ENCODE measurements around the gene BDP1.
"Not testable (repeated sequence)": the region's sequence is repeated elsewhere in the genome, so short reads cannot be mapped to it uniquely, and the experiment has no call there.

The BDP1 gene

GRCh38 chr5:71446540-71447216 is 8.8 kb upstream of the BDP1 start:
- peak overlapping the region; percentile 69 for H3K4me3 Mint-ChIP-seq
- H3K36me3 Mint-ChIP-seq; H3K27ac Mint-ChIP-seq; H3K9me3 Mint-ChIP-seq (ENCODE audit: low read depth): not testable (repeated sequence)
- peaks cover 15% of the 10 kb centered on the region for H3K4me1 Mint-ChIP-seq (ENCODE audit: low read depth)
- peaks cover 12% of the 10 kb centered on the region for H3K27me3 Mint-ChIP-seq

DNA sequence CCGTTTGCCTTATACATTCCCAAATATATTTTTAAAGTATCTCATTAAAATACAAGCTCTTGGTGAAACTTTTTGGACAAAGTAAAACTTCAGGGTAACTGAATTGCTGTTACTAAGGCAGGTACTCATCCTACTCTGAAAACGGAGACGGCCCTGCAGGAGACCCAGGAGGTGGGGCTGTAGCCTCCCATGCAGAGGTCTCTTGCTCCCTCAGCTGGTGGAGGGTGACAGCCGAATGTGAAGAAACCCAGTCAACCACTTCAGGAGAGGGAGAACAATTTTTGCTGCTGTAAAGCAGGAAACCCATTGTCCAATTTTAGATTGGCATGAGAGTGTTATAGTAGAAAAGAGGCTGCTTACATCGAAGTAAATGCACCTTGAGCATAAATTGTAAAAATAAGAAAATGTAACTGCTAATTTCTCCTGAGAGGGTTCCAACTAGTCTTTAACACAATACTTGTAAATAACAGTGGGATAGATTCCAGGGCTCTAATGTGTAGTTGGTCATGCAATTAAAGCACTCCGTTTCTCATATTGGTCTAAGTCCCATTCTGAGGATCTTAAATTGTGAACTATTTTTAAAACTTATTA is 8.1 kb upstream of the BDP1 start:
- H3K36me3 Mint-ChIP-seq; H3K27ac Mint-ChIP-seq; H3K4me3 Mint-ChIP-seq; H3K9me3 Mint-ChIP-seq (ENCODE audit: low read depth): not testable (repeated sequence)
- Mint-ChIP-seq H3K4me1 (ENCODE audit: low read depth) (peaks cover 15% of the 10 kb centered on the region), H3K27me3 (peaks cover 17% of the 10 kb centered on the region)

GRCh38 chr5:71452876-71453275 is 2.6 kb upstream of the BDP1 start:
- Mint-ChIP-seq H3K36me3 (peaks cover 3% of the 10 kb centered on the region), H3K27ac (no peak overlapping the region), H3K27me3 (peaks cover 8% of the 10 kb centered on the region), H3K9me3 (ENCODE audit: low read depth) (no peaks in the 10 kb centered on the region), H3K4me3 (no peak overlapping the region), H3K4me1 (ENCODE audit: low read depth) (peaks cover 20% of the 10 kb centered on the region)

DNA sequence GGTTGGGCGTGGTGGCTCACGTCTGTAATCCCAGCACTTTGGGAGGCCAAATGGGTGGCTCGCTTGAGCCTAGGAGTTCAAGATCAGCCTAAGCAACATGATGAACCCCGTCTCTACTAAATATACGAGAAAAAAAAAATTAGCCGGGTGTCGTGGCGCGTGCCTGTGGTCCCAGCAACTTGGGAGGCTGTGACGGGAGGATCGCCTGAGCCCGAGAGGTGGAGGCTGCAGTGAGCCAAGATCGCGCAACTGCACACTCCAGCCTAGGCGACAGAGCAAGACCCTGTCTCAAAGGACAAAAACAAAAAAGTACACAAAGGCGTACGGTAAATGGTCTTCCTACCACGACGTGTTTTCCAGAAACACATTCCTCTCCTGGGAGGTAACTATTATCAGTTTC is 538 bp upstream of the BDP1 start:
- Mint-ChIP-seq H3K27ac (peak overlapping the region; percentile 99), H3K36me3 (peaks cover 6% of the 10 kb centered on the region), H3K9me3 (ENCODE audit: low read depth) (no peaks in the 10 kb centered on the region), H3K4me1 (ENCODE audit: low read depth) (peaks cover 25% of the 10 kb centered on the region), H3K4me3 (peak overlapping the region; percentile 98), H3K27me3 (peaks cover 8% of the 10 kb centered on the region)

DNA sequence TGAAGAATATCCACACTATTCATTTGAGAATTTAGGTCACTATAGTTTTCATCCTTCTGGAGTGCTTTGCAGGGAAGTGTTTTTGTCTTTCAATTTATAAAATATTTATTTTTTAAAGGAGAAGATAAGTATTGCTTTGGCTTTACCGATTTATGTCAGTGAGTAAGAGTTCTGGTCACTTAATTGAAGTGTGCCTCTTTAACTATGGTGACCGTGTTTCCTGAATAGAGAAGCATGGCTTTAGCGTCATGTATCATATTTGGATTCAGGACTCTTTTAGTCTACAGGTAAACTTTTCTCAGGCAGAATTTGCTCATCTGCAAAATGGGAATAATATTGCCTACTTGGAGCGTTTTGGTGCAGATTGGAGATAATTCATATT is 902 bp downstream of the BDP1 start:
- Mint-ChIP-seq H3K4me3 (peak overlapping the region; percentile 98), H3K27me3 (peaks cover 4% of the 10 kb centered on the region), H3K4me1 (ENCODE audit: low read depth) (peaks cover 25% of the 10 kb centered on the region), H3K36me3 (peaks cover 6% of the 10 kb centered on the region), H3K27ac (peak overlapping the region; percentile 95), H3K9me3 (ENCODE audit: low read depth) (no peaks in the 10 kb centered on the region)

GRCh38 chr5:71457106-71457505 is 1.7 kb downstream of the BDP1 start:
- peaks cover 25% of the 10 kb centered on the region for H3K4me1 Mint-ChIP-seq (ENCODE audit: low read depth)
- H3K27ac Mint-ChIP-seq: no peak overlapping the region
- H3K9me3 Mint-ChIP-seq (ENCODE audit: low read depth): no peaks in the 10 kb centered on the region
- H3K4me3 Mint-ChIP-seq: peak overlapping the region; percentile 98
- H3K27me3 Mint-ChIP-seq: peaks cover 1% of the 10 kb centered on the region
- peaks cover 6% of the 10 kb centered on the region for H3K36me3 Mint-ChIP-seq

DNA sequence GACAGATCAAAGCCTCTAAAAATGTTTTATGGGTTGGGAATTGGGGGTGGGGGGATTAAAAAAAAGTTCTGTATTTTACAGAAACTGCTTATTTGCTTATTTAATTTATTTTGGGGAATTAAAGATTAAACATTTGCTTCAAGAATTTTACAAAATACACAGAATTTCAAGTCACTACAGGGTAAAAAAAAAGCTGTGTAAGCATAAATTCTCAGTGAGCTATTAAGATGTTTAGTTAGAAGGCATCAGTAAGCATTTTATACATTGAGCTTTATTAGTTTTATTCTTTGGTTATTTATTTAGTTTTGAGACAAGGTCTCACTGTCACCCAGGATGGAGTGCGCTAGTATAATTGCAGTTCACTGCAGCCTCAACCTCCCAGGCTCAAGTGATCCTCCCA is 5.2 kb downstream of the BDP1 start:
- Mint-ChIP-seq H3K27ac (no peak overlapping the region), H3K4me3 (no peak overlapping the region), H3K27me3 (no peaks in the 10 kb centered on the region), H3K9me3 (ENCODE audit: low read depth) (no peaks in the 10 kb centered on the region), H3K36me3 (peaks cover 6% of the 10 kb centered on the region), H3K4me1 (ENCODE audit: low read depth) (peaks cover 21% of the 10 kb centered on the region)

- H3K27ac Mint-ChIP-seq: no peak overlapping the region
- peaks cover 17% of the 10 kb centered on the region for H3K4me1 Mint-ChIP-seq (ENCODE audit: low read depth)
- no peak overlapping the region for H3K4me3 Mint-ChIP-seq
- peaks cover 6% of the 10 kb centered on the region for H3K36me3 Mint-ChIP-seq
- H3K9me3 Mint-ChIP-seq (ENCODE audit: low read depth): no peaks in the 10 kb centered on the region
- no peaks in the 10 kb centered on the region for H3K27me3 Mint-ChIP-seq
Measured at GRCh38 chr5:71461360-71461759, 5.9 kb downstream of the BDP1 start.

- no peaks in the 10 kb centered on the region for H3K9me3 Mint-ChIP-seq (ENCODE audit: low read depth)
- H3K4me1 Mint-ChIP-seq (ENCODE audit: low read depth): peaks cover 2% of the 10 kb centered on the region
- H3K27ac Mint-ChIP-seq: no peak overlapping the region
- H3K36me3 Mint-ChIP-seq: peaks cover 3% of the 10 kb centered on the region
- H3K27me3 Mint-ChIP-seq: no peaks in the 10 kb centered on the region
- no peak overlapping the region for H3K4me3 Mint-ChIP-seq
Measured at GRCh38 chr5:71471193-71471592, 15.7 kb downstream of the BDP1 start.

GRCh38 chr5:71475788-71476384 is 20.4 kb downstream of the BDP1 start:
- Mint-ChIP-seq H3K4me3 (no peak overlapping the region), H3K9me3 (ENCODE audit: low read depth) (no peaks in the 10 kb centered on the region), H3K27ac (no peak overlapping the region), H3K27me3 (no peaks in the 10 kb centered on the region), H3K36me3 (peaks cover 5% of the 10 kb centered on the region), H3K4me1 (ENCODE audit: low read depth) (peaks cover 2% of the 10 kb centered on the region)

DNA sequence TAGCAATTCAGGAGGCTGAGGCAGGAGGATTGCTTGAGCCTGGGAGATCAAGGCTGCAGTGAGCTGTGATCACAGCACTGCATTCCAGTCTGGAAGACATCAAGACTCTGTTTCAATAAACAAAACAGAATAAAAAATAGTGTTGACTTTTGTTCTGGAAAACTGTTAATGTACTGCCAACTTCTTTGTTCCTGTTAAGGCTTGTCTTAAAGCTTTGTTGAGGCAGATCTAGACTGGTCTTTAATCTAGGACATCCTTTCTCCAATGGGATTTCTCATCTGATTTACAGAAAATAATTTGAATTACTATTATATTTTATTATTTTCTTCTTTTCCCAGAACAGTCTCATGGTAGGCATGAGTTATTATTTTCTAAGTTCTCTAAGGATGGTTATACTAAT is 26.0 kb downstream of the BDP1 start:
- Mint-ChIP-seq H3K4me3 (no peak overlapping the region), H3K27me3 (no peaks in the 10 kb centered on the region), H3K4me1 (ENCODE audit: low read depth) (peaks cover 24% of the 10 kb centered on the region), H3K27ac (no peak overlapping the region), H3K36me3 (peaks cover 16% of the 10 kb centered on the region), H3K9me3 (ENCODE audit: low read depth) (no peaks in the 10 kb centered on the region)

- peaks cover 15% of the 10 kb centered on the region for H3K36me3 Mint-ChIP-seq
- no peak overlapping the region for H3K4me3 Mint-ChIP-seq
- no peaks in the 10 kb centered on the region for H3K27me3 Mint-ChIP-seq
- H3K9me3 Mint-ChIP-seq (ENCODE audit: low read depth): no peaks in the 10 kb centered on the region
- H3K27ac Mint-ChIP-seq: peak overlapping the region; percentile 31
- peaks cover 24% of the 10 kb centered on the region for H3K4me1 Mint-ChIP-seq (ENCODE audit: low read depth)
Measured at GRCh38 chr5:71482132-71482531, 26.7 kb downstream of the BDP1 start.

DNA sequence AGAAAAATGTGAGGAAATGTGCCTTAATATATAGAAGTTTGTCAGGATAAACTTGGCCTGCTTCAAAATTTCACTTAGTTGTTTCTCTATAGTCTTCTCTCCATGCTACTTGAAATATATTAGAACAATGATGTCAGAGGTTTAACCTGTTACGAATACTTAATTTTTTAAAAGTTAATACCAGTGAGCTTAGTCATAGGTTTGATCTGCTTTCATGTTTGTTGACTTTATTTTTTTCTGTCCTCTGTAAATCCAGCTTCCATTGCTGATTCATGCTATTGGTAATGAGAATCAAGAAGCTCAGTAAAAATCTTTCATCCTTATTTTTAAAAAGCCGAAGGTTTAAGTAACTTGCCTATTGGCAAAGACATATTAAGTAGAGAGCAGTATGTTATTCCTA is 27.9 kb downstream of the BDP1 start:
- Mint-ChIP-seq H3K9me3 (ENCODE audit: low read depth) (no peaks in the 10 kb centered on the region), H3K4me1 (ENCODE audit: low read depth) (peaks cover 24% of the 10 kb centered on the region), H3K36me3 (peaks cover 15% of the 10 kb centered on the region), H3K4me3 (no peak overlapping the region), H3K27ac (peak overlapping the region; percentile 72), H3K27me3 (no peaks in the 10 kb centered on the region)

DNA sequence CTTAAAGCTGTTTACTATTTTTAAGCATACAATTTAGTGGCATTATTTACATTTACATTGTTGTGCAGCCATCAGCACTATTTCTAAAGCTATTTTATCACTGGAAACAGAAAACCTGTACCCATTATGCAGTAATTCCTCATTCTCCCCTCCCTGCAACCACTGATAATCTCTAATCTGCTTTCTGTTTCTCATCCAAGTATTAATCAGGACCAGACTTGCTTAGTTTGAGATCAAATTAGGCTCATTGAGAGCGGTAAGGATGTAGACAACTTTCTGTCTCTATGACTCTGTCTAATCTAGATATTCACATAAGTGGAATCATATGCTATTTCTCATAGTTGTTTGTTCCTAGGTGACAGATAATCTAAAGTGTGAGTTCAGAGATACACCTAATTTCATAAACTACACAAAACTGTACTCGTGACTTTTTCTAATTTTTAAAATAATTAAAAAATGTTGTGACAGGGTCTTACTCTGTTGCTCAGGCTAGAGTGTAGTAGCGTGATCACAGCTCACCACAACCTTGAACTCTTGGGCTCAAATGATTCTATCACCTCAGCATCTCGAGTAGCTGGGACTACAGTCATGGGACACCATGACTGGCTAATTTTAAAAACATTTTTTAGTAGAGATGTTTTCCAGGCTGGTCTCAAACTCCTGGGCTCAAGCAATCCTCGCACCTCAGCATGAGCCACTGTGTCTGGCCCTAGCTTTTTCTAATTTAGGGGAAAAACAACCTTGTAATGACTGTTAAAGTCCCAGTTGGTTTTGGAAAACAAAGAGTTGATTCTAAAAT is 37.6 kb downstream of the BDP1 start:
- Mint-ChIP-seq H3K27me3 (no peaks in the 10 kb centered on the region), H3K36me3 (peaks cover 15% of the 10 kb centered on the region), H3K27ac (no peak overlapping the region), H3K9me3 (ENCODE audit: low read depth) (no peaks in the 10 kb centered on the region), H3K4me1 (ENCODE audit: low read depth) (peaks cover 1% of the 10 kb centered on the region), H3K4me3 (no peak overlapping the region)

GRCh38 chr5:71494202-71494601 is 38.8 kb downstream of the BDP1 start:
- peaks cover 15% of the 10 kb centered on the region for H3K36me3 Mint-ChIP-seq
- H3K4me1 Mint-ChIP-seq (ENCODE audit: low read depth); H3K27me3 Mint-ChIP-seq; H3K4me3 Mint-ChIP-seq; H3K27ac Mint-ChIP-seq; H3K9me3 Mint-ChIP-seq (ENCODE audit: low read depth): not testable (repeated sequence)
